HL-60/S4 treated with retinoic acid at 250 ng/mL for 4 days and 3 days (cell line): Measurements from ENCODE around the gene FAM81B.

ENCODE experiments used
- in situ Hi-C: fragments of 300-500 bp; cut with MboI; formaldehyde crosslinking; loops from 2 replicates; pipeline ENCODE4 v1.7.0; 2022; ENCODE audit warnings: low sequenced_read_pairs

FAM81B gene

DNA sequence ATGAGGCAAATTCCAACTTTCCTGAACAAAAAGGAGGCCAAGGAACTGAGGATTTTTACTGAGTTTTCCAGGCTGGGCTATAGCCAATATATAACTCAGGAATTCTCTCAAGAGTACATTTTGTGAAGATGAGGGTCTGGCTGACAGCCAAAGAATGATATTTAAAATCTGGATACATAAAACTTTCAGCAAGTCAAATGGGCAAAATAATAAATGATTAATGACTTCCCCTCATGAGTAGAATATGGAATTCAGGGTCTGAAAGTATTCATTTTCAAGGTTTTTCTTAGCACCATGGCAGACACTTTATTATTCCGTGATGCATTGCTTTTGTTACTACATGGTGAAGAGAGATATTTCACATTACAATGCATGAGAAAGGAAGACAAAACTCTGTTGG lies 7.8 kb downstream of the FAM81B start:
- in situ Hi-C loops, result no loop called here

- in situ Hi-C loops, result no loop called here
Measured at GRCh38 chr5:95401626-95402025, 10.5 kb downstream of the FAM81B start.

GRCh38 chr5:95403996-95404395 lies 12.8 kb downstream of the FAM81B start:
- in situ Hi-C loops, result no loop called here

DNA sequence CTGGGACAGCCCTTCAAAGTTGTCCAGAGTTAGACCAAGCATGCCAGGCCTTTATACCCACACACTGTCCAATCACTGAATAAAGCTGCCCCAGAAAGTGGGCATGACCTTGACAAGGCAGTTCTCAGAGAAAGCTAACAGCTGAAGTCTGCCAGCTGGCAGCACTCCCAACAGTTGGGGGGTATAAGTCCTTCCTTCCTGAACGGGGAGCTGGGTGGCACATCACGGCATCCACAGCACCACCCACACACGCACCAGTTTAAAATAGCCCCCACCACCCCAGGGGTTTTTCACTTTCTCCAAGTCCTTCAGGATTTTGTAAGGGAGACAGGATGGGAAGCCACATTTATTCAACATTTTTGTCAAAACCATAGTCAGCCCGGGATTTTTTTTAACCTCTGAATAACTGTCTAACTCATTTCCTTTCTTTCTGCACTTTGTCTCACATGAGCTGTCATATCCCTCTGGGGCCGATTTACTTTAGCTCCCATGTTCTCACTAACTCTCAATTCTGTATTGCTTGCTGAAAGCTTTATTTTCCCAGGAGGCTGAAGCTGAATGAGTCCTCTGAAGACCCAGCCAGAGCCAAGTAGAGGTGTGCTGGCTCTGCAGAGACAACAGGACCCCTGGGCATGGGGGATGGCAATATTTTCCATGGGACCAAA lies 15.4 kb downstream of the FAM81B start:
- in situ Hi-C loops, result no loop called here

GRCh38 chr5:95410279-95410678 lies 19.1 kb downstream of the FAM81B start:
- in situ Hi-C loops, result no loop called here

DNA sequence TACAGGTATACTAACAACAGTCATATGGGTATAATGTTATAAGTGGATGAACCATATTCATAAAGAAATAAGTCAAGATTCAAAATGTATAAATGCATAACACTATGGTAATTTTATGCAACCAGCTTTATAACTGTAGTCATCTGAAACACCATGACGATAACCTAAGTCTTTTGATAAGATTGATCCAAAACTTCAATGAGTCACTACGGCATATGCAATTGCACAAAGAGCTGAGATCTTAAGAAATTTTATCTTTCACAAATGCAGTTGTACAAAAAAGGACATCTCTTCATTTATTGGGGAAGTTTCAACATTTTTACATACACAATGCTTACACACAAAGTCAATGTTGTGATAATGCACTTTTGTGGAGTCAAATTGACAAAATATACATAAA lies 20.3 kb downstream of the FAM81B start:
- in situ Hi-C loops, result no loop called here

GRCh38 chr5:95414451-95414850 lies 23.3 kb downstream of the FAM81B start:
- in situ Hi-C loops, result no loop called here

- in situ Hi-C loops, result no loop called here
Measured at GRCh38 chr5:95417971-95418370, 26.8 kb downstream of the FAM81B start.

DNA sequence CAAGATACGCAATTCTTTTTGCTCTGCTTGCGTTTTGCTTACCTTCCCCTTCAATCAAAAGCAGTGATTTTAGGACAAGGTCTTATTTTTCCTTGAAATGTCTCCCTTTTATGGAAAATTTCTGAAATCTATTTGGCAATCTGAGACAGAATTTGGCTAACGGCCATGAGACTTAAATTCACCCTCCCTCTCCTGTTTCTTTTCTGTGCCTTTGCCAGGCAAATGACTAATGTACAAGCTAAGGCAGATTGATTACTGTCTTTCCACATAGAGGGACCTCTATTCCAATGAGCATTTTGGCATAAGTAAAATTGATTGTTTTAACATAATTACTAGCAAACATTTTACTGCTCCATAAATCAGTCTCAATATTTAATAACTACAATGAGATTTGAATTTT lies 31.7 kb downstream of the FAM81B start:
- in situ Hi-C loops, result no loop called here

DNA sequence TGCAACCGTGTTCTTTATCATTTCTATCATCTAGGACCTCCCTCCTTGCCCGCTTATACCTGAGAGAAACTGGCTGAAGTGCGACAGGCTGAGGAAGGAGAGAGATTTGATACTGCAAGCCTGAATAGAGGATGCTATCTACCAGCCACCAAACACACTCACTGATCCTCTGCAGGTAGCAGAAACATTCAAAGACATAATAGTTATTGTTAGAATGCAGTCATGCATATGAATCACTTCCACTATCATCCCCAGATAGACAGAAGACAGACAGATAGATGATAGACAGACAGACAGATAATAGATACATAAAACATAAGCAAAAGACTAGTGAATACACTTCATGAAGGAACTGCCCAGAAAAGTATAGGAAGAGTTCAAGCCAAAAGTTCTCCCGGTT lies 32.9 kb downstream of the FAM81B start:
- in situ Hi-C loops, result no loop called here

- in situ Hi-C loops, result no loop called here
Measured at GRCh38 chr5:95424526-95424925, 33.4 kb downstream of the FAM81B start.

- in situ Hi-C loops, result no loop called here
Measured at GRCh38 chr5:95426227-95426626, 35.1 kb downstream of the FAM81B start.

- in situ Hi-C loops, result no loop called here
Measured at GRCh38 chr5:95432779-95433178, 41.6 kb downstream of the FAM81B start.

DNA sequence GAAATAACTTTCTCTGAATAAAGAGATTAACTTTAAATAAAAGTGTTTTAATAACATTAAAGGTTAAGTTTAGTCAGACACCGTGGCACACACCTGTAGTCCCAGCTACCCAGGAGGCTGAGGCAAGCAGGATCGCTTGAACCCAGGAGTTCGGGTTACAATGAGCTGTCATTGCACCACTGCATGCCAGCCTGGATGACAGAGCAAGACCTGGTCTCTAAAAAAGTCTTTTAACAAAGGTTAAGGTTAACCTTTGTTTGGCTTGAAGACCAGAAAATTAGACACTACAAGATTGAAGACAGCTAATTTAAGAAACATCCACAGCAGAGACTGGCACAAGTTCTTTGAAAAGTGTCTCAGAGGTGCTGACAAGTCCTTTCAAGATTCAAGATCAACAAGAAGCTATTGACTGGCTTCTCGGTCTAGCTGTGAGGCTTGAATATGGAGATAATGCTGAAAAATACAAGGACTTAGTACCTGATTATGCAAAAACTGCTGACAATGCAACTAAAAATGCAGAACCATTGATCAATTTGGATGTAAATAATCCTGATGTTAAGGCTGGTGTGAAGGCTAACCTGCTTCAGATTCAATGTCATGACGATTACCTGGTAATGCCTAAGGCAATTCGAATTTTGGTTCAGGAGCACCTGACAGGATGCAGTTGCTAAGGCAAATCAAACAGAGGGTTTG lies 48.8 kb downstream of the FAM81B start:
- in situ Hi-C loops, result no loop called here

DNA sequence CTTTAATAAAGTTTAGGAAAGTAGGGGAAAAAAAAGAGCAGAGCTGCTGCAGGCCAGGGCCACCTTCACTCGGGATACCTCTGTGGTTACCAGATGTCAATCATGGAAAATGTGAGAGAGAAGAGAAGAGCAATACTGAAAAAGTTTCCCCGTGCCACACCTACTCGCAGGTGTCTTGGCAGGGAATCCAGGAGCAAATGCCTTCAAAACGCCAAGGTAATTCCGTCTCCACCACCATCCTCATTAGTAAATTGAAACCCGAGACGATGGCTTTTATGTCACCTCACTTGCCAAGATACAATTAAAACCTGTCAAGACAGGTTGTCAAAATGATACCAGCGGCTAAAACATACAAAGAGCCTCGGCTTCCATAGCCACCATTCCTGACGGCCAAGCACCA lies 49.7 kb downstream of the FAM81B start:
- in situ Hi-C loops, result no loop called here

DNA sequence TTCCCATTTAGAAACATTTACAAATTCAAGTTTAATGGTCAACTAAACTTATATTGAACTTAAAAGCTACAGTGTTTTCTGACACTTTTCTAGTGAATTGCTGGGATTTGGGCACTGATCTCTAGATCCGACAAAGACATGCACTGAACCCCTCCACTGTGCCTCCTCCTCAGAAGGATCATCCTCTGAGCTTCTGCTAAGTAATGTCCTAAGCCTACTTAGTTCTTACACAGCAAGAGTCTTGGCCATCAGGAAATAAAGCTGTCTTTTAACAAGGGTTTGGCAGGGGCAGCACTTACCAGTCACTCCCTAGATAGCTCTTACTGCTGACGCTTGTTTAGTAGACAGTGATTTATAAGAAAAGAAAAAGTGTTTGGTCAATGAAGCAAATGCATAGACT lies 50.5 kb downstream of the FAM81B start:
- in situ Hi-C loops, result no loop called here

GRCh38 chr5:95445442-95445841 lies 54.3 kb downstream of the FAM81B start:
- in situ Hi-C loops, result no loop called here

DNA sequence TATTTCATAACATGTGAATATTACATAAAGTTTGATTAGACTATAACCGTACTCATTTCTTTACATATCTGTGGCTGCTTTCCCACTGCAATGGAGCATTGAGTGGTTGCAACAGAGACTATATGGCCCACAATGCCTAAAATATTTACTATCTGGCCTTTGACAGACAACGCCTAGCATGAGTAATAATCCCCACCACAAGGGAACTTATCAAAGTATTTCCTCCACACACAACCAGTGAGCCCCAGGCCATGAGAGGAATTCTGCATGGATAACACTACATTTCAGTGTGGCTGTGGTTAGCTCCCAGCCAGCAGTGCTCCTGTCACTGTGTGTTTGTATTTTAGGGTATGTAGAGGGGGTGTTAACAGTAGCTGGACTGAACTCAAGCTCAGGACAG lies 54.8 kb downstream of the FAM81B start:
- in situ Hi-C loops, result no loop called here

- in situ Hi-C loops, result no loop called here
Measured at GRCh38 chr5:95446560-95447221, 55.5 kb downstream of the FAM81B start.

DNA sequence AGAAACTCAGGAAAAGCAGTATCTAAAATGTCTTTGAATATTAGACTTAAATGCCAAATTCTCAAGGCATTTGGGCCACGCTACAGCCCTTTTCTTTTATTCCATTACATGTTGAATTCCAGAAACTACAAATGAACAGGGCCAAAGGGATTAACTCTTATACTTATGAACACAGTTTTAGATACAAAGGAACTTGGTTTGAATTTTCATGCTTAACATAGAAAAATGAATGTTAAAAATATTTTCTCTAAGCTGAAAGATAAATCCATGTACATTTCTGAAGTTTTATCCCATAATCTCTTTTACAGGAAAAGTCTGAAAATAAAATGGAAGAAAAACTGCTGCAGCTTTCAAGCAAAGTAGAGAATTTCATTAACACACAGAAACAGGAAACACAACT lies 56.8 kb downstream of the FAM81B start:
- in situ Hi-C loops, result no loop called here

DNA sequence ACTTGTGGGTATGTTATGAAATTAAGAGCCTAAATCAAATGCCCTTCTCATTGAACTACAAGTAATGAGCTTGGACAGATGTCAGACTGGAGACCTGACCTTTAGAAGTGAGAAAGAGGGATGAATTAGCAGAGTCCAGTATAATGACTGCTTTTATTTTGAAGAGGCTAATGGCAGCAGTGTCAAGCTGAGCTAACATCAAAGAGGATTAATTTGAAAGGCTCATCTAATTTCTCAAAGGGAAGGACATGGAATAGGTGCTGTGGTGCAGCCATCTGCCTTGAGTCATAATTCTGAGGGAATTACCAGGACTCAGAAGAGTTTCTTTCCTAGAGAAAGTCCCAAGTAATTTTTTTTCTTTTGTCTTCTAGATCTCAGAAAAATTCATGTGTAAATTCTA lies 57.6 kb downstream of the FAM81B start:
- in situ Hi-C loops, result no loop called here

DNA sequence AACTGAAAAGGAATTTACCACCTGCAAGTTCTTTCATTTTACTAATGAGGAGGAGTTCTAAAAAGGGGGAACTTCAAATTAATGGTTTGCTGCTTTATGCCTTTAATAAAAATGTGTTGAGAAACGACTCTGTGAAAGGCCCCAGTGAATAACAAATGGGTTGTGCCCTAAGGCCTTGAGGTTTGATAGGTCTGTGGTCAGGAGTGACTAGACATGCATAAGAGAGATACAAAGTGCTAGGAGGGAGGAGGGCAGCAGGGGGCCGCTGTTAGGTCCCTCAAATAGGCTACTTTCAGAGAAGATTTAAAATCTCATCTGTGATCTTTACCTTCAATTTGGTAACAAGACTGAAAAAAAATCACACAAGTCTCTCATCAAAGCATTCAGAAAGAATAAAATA lies 58.3 kb downstream of the FAM81B start:
- in situ Hi-C loops, result no loop called here
